CMK (cell line): Measurements from ENCODE around the gene C13orf46.

Source experiments
- DNase-seq: peaks from one replicate; pipeline ENCODE4 v3.0.0-alpha.2; 2010; ENCODE audit warnings: low read depth

C13orf46 gene

DNA sequence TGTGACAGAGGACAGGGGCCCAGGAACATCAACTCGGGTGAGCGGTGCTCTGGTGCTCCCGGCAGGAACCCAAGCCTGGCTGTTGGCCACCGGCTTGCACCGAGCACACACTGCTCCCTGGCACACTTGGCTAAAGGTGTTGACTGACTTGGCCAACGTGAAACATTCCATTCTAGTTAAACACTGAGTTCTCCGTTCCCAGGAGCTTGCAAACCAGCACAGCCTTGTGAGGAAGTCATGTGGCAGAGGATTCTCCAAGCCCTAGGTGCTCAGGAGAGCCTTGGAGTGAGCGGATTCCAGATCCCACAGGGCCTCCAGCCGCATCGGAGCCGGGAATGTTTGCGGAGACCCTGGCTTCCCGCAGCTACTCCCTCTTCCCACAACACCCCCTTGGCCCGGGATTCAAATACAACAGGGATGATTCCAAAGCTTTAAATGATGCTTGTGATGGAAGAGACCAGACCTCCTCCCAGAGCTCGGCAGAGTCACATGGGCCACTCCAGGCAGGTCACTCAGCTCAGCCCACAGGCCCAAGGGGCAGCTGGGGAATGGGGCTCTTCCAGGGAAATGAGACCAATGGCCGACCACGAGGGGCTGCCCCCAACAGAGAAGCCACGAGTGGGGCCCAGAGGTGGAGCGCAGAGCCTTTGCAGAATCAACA is 2.9 kb downstream of the C13orf46 start:
- no peak for DNase-seq

DNA sequence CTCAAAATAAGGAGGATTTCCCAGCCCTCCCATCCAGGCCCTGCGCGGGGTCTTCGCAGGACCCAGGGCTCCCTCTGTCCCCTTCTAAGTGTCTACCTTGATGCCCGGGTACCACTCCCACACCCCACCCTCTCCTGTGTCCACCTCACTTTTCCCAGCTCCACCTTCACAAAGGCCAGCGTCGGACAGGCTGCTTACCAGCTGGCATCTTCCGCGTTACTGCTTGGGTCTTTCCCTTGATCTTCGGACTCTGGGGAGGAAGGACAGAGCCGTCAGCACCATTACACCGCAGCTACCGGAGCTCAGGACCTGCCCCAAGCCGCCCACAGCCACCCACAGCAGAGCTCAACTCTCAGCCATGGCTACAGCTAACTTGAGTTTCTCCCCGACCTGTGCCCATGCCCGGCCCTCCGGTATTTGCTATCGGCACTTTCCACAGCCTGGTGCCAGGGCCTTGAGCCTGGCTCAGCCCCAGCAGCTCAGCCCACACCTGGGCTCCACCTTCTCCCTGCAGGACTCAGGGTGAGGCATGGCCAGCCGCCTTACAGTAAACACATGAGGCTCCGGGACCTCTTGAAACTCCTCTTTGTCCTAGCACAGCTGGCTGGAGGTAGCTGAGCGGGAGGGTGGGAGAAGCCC is 3.8 kb downstream of the C13orf46 start:
- no peak for DNase-seq

DNA sequence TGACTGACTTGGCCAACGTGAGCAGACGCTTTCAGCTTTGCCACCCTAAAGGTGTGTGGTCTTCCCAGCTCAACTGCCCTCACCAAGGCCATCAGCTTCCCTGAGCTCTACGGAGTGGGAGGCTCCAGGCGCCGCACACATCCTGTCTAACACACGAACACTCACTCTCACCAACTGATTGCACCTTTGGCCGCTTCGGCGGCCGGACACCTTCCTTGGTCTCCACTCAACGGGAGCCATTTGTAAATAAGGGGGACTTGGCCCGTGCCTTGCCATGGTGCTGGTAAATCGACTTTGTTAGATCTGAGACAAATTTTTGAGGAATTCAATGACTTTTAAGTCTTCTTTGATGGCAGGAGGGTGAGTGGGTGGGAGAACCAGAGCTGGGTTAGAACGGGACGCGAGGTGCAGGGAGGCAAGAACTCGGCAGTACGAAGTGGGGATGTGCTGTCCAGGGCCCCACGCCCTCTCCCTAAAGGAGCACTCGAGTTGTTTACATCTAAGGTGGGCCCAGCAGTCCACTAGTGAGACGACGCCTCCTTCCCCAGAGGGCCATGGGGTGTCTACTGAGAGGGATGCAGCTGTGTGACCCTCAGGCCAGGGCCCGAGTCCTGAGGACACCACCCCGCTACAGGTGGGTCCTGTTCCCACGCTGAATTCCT is 4.4 kb downstream of the C13orf46 start:
- DNase-seq, result no peak

DNA sequence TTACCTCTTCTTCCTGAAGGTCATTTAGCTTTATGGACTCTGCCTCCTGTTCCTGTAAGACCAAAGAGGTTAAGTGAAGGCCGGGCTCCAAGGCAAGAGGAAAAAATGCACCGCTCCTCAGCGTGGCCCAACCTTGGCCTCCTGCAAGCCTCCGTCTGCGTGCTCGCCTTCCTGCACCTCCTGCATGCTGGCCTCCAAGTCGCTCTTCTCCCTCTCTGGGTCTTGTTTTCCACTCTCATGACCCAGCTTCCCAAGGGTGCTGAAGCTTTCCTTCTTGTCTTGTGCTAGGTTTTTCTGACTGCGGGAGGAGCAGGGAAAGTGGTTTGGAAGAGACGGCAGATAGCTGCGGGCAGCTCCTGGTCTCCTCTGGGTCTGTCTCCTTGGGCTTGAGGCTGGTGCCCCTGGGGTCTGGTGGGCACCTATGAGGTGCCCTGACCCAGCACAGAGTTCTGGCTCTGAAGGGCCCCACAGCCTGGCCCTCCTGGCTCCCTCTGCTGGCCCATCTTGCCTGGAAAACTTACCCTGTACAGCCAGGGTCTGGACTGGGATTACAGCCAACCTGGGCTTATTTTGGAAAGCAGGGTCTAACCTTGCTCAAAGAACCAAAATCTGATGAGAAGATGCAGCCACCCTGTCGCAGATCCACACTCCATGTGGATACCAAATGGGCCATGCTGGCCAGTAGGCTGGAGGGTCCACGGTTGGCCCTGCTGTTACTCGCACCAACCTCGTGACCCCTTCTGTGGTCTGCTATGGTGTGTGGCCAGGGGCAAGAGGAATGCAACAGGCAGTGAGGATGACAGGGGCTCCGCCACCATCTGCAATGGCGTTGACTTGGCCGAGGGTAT is 5.2 kb downstream of the C13orf46 start:
- no peak for DNase-seq

DNA sequence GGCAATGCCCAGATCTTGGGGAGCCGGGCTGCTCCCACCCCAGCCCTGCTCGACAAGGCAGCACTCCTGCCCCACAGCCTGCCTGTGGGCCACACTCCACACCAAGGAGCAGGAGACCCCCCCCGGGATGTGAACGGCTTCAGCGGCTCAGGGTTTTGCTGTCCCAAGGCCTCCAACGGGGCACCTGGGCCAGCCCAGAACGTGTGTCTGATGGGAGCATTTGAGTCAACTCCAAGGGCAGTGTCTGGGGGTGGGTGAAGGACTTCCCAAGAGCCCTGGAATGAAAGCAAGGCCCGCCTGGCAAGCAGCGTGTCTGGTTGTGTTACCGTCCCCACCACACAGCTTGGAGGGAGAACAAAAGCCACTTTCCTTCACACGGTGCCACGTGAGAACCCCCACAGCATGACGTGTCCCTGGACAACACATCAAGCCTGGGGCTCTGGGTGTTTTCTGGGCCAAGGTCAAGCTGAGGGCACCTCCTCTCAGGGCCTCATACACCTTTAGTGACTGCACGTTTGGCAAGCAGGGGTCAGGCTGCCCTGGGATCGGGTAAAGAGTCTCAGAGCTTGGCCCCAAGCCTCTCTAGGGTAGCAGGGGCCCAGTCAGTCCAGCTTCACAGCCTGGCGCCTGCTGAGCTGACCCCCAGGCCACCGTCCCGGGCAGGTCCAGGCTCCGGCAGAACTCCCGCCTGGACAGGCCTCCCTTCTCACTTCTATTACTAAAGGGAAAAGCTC is 6.0 kb downstream of the C13orf46 start:
- no peak for DNase-seq

DNA sequence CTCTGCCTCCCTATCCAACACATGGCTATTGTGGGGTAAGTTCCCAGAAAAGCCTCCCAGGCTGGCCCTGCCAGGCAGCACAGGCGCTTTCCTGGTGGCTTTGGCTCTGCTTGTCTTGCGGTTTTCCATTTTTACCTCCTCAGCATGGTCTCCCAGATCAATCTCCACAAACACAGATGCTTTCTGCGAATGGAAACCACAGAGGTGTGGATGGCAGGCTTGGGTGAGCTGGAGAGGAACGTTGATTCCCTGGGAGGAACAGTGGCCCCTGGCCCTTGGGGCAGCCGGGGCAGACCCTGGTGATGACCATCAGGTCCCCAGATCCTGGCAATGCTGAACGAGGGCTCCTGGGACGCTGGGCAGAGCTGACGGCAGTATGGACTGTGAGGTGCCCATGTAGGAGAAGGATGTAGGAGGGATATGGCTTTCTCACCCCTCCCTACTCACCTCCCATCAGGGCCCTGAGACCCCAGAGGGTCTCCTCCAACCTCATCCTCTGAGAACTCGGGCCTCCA is 6.6 kb downstream of the C13orf46 start:
- DNase-seq, result no peak

- DNase-seq, result no peak
Measured at GRCh38 chr13:113965968-113966884, 7.7 kb downstream of the C13orf46 start.

- DNase-seq, result no peak
Measured at GRCh38 chr13:113965383-113965874, 8.4 kb downstream of the C13orf46 start.

GRCh38 chr13:113964251-113964995 is 9.5 kb downstream of the C13orf46 start:
- no peak for DNase-seq

DNA sequence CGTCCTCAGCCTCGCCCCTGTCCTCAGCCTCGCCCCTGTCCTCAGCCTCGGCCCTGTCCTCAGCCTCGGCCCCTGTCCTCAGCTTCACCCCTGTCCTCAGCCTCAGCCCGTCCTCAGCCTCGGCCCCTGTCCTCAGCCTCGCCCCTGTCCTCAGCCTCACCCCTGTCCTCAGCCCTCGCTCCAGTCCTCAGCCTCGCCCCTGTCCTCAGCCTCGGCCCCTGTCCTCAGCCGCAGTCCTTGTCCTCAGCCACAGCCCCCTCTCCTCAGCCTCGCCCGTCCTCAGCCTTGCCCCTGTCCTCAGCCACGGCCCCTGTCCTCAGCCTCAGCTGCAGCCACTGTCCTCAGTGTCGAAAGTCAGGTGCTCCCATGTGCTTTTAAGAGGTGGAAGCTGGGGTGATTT is 10.5 kb downstream of the C13orf46 start:
- DNase-seq, result no peak

GRCh38 chr13:113962975-113963374 is 10.9 kb downstream of the C13orf46 start:
- no peak for DNase-seq

DNA sequence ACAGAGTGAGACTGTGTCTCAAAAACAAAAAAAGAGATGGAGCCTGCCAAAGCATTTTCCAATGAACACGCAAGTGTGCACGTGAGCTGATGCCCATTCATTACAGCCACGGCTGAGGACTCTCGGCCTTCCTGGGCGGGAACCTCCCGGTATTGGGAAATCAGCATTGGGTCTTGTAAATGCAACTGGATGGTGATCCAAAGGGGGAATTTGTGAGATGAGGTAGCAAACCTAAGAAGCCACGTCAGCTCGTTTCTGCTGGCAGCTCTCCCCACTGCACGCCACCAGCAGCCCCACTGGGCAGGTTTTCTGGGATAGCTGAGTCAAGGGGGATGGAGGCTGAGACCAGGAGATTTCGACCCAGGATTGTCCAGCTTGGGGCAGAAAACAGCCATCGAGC is 11.5 kb downstream of the C13orf46 start:
- no peak for DNase-seq

DNA sequence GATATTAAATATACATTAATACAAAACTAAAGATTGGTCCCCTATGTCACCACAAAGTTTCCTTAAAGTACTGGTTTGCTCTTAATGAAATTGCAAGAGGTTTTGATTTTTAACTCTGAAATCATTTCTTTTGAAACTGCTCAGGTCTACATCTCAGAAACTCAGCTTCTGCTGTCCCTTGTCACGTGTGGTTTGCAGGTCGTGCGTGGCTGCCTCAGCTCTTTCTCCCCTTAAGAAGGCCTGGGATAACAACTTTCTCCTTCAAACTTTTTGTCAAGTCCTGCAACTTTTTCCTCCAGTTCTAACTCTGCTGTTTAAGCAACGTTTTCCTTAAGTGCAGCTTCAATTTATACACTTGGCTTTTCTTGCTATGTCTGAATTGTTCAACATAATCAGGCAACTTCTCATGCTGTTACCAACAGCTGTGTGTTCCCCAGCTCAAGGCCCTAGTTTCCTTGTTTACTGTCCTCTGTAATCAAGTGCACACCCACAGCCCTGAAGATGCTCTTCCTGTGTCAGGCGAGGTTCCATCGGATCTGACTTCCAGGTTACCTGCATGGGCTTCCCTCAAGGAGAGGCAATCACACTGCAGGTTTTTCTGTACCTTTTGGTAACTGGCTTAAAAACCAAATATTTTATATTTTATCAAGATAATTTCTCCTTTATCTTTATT is 13.5 kb downstream of the C13orf46 start:
- no peak for DNase-seq

DNA sequence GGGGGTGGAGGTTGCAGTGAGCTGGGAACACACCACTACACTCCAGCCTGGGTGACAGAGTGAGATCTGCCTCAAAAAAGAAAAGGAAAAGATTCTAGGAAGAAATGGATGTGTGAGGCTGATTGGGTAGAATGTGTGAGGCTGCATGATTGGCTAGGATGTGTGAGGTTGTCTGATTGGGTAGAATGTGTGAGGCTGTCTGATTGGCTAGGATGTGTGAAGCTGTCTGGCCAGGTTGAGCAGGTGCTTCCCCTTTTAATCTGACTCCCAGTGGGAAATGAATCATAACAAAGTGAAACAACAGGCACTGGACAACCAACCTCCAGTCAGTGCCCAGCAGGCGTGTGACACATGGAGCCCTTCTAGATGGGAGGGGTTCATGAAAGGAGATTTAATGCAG is 14.7 kb downstream of the C13orf46 start:
- DNase-seq, result no peak

DNA sequence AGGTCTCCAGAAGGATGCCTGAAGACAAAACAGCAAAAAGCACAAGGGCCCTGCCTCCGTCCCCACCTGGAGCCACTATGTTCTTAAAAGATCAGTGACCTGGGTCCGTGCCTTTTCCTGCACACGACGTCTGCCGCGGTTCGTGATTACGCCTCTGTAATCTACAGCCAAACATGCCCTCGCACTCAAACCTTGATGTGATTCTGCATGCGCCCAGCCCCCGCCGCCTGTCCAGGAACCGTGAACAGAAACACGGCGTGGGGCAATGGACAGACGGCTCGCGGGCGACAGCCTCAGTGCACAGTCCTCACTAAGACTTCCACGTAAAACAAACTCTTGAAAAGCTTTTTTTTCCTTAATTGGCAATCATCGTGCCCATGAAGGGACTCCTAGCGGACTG is 15.5 kb downstream of the C13orf46 start:
- DNase-seq, result no peak

DNA sequence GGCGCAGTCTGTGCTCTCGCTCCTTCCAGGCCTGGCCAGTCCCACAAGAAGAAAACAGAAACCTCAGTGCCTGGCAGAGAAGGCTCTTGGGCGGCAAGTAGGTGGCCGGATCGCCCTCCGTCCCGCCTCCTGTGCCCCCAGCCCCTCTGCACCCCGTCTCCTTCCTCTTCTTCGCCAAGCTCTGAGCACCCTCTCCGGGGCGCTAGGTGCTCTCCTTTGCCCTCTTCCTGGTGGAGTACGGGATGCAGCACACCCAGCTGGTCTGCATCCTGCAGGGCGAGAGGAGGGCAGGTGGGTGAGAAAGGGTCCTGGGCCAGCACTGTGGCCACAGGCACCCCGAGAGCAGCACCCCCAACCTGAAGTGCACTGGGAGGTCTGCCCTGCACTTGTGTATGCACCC is 17.3 kb downstream of the C13orf46 start:
- DNase-seq, result no peak

DNA sequence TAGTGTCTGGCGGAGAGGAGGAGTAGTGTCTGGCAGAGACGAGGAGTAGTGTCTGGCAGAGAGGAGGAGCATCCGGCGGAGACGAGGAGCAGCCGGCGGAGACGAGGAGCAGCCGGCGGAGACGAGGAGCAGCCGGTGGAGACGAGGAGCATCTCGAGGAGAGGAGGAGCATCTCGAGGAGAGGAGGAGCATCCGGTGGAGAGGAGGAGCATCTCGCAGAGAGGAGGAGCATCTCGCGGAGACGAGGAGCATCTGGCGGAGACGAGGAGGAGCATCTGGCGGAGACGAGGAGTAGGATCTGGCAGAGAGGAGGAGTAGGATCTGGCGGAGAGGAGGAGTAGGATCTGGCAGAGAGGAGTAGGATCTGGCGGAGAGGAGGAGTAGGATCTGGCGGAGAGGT is 18.2 kb downstream of the C13orf46 start:
- DNase-seq, result no peak

GRCh38 chr13:113955235-113955634 is 18.6 kb downstream of the C13orf46 start:
- DNase-seq, result no peak
